ENCODE data around the gene MZT1. TPM values are rescaled to one million over a fixed set of nuclear protein-coding genes. Genes with fewer than 3 reads are reported as not detected.

The MZT1 gene
- total RNA-seq, 1 experiment from 2014 or later = 21.3 TPM

- H3K36me3 Mint-ChIP-seq (ENCODE audit: insufficient read depth in 1 of 3, low read depth in 3 of 3) = peaks cover 0 to 5% (median 0%) of the 10 kb centered on the region in 3 experiments; a peak in 2 of 7 replicates
Measured at GRCh38 chr13:72686766-72687165, 40.7 kb downstream of the MZT1 start.

More at GRCh38 chr13:72686766-72687165, 40.7 kb downstream of the MZT1 start:
- Histone ChIP-seq H3K18ac (ENCODE audit: insufficient read length, low read depth, low read length) (no peak overlapping the region), H3K79me2 (ENCODE audit: insufficient read depth, low read length) (no peaks in the 10 kb centered on the region), H2BK12ac (ENCODE audit: insufficient read length, low read depth, low read length) (no peak overlapping the region), H3K27ac (ENCODE audit: insufficient read length, low read depth, low read length) (no peak overlapping the region), H3K9ac (ENCODE audit: extremely low read depth, insufficient read length, low read length) (no peak overlapping the region), H2AFZ (ENCODE audit: low read length) (no peak overlapping the region), H3T11ph (ENCODE audit: low read length) (no peak overlapping the region), H3K14ac (ENCODE audit: insufficient read depth, low read length) (no peak overlapping the region), H3K4me2 (ENCODE audit: insufficient read depth, insufficient read length, low read length) (no peak overlapping the region), H2BK120ac (ENCODE audit: low read depth, low read length, poor library complexity, severe bottlenecking) (no peak overlapping the region), H4K20me1 (ENCODE audit: control insufficient read depth, insufficient read depth, insufficient read length) (no peaks in the 10 kb centered on the region), H2BK5ac (ENCODE audit: insufficient read length, low read length) (no peak overlapping the region), H4K8ac (replicated peaks; ENCODE audit: insufficient read length, low read depth, low read length) (no peak overlapping the region), H2BK15ac (ENCODE audit: low read depth, low read length) (no peak overlapping the region), H4K91ac (ENCODE audit: insufficient read length, low read depth, low read length) (no peak overlapping the region), H3K56ac (ENCODE audit: insufficient read length, low read depth, low read length) (no peak overlapping the region), H2AK5ac (ENCODE audit: insufficient read length, low read length) (no peak overlapping the region), H2BK20ac (ENCODE audit: low read depth, low read length, poor library complexity, severe bottlenecking) (no peak overlapping the region), H3K4ac (ENCODE audit: low read depth, low read length) (no peak overlapping the region), H3K23me2 (ENCODE audit: insufficient read length, low read depth, low read length, poor library complexity, severe bottlenecking) (no peaks in the 10 kb centered on the region), H3K4me1 (ENCODE audit: insufficient read depth, low read length) (no peaks in the 10 kb centered on the region), H3K27me3 (ENCODE audit: insufficient read depth, low read length) (no peaks in the 10 kb centered on the region), H3K9me3 (ENCODE audit: control insufficient read depth, low read depth, low read length) (no peaks in the 10 kb centered on the region), H4K5ac (ENCODE audit: insufficient read length, low read depth, low read length) (no peak overlapping the region), H3K23ac (ENCODE audit: insufficient read length, low read depth, low read length) (no peak overlapping the region), H3K79me1 (ENCODE audit: insufficient read depth, low read depth, low read length, poor library complexity, severe bottlenecking) (no peaks in the 10 kb centered on the region)
- Mint-ChIP-seq H3K4me1 (no peaks in the 10 kb centered on the region), H3K27ac (no peak overlapping the region), H3K4me3 (no peak overlapping the region), H3K9me3 (peaks cover 4 to 6% of the 10 kb centered on the region in 2 experiments; a peak in 4 of 5 replicates), H3K27me3 (ENCODE audit: low read depth) (no peaks in the 10 kb centered on the region)
- WGBS (ENCODE audit: extremely low coverage, insufficient read length, low lambda C conversion rate) = no CpG with 5 or more reads among the region's 3 CpGs
- no peak for DNase-seq
- TF ChIP-seq, protein P1, sequence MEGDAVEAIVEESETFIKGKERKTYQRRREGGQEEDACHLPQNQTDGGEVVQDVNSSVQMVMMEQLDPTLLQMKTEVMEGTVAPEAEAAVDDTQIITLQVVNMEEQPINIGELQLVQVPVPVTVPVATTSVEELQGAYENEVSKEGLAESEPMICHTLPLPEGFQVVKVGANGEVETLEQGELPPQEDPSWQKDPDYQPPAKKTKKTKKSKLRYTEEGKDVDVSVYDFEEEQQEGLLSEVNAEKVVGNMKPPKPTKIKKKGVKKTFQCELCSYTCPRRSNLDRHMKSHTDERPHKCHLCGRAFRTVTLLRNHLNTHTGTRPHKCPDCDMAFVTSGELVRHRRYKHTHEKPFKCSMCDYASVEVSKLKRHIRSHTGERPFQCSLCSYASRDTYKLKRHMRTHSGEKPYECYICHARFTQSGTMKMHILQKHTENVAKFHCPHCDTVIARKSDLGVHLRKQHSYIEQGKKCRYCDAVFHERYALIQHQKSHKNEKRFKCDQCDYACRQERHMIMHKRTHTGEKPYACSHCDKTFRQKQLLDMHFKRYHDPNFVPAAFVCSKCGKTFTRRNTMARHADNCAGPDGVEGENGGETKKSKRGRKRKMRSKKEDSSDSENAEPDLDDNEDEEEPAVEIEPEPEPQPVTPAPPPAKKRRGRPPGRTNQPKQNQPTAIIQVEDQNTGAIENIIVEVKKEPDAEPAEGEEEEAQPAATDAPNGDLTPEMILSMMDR (conservative IDR thresholded peaks at IDR 0.05) = no peak
